NB4 (cell line): ENCODE data around the gene SND1.

Source experiments
- CTCF ChIP-seq: IDR thresholded peaks from one replicate; pipeline ENCODE4 v1.5.1; 2012; ENCODE audit warnings: low read depth, low read length
- POLR2A ChIP-seq: IDR thresholded peaks from 2 replicates; pipeline ENCODE4 v1.6.1; 2011; ENCODE audit warnings: mild to moderate bottlenecking; ENCODE audit not compliant: insufficient read length; ENCODE audit errors: extremely low read depth

GRCh38 chr7:128103498-128104107 is 451.6 kb downstream of the SND1 start:
- TF ChIP-seq CTCF (no peak), POLR2A (no peak)
